ENCODE data around the gene DSC3. TPM values are rescaled to one million over a fixed set of nuclear protein-coding genes. Genes with fewer than 3 reads are reported as not detected.
A peak's percentile ranks its signal among the peaks of the same experiment; 100 is the strongest.

DSC3 gene
- total RNA-seq, 1 experiment from 2014 or later = 60.8 TPM

DNA sequence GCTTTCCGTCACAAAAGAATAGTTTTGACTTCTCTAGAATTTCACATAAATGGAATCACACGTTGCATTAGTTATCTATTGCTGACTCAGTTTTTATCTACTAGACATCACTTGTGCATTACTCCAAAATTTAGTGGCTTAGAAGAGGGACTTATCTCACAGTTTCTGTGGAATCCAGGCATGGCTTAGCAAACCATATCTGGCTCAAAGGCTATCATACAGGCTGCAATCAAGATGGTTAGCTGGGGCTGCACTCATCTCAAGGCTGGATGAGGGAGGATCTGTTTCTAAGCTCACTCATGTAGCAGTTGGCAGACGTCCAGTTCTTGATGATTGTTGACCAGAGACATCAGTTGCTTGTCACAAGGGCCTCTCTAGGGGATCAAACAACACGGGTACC is 6.6 kb upstream of the DSC3 start:
- CTCF ChIA-PET = no interaction called here
- intact Hi-C loops (cut with micrococcal nuclease) = no loop called here
- POLR2A ChIA-PET = interaction anchor here (0.7 to 0.9 kb wide), 2 partner anchors 15 to 200 kb away, joined by 3 read pairs; no protein-coding TSS in a partner anchor
- H3K27me3 Mint-ChIP-seq (ENCODE audit: insufficient read depth, unreplicated experiment) = no peaks in the 10 kb centered on the region
- no peak for TF ChIP-seq CTCF (IDR thresholded peaks at IDR 0.05; ENCODE audit: unreplicated experiment)
- peaks cover 8% of the 10 kb centered on the region for H3K9me3 Mint-ChIP-seq (ENCODE audit: unreplicated experiment)
- no peak overlapping the region for H3K27ac Mint-ChIP-seq (ENCODE audit: low read depth, unreplicated experiment)
- H3K4me1 Mint-ChIP-seq (ENCODE audit: insufficient read depth, unreplicated experiment) = peaks cover 28% of the 10 kb centered on the region
- no TSS peak for BruUV-seq (replicated peaks)
- DNase-seq (ENCODE audit: unreplicated experiment) = peak; percentile 26
- no peak overlapping the region for H3K4me3 Mint-ChIP-seq (ENCODE audit: unreplicated experiment)
- peaks cover 6% of the 10 kb centered on the region for H3K36me3 Mint-ChIP-seq (ENCODE audit: insufficient read depth, unreplicated experiment)

DNA sequence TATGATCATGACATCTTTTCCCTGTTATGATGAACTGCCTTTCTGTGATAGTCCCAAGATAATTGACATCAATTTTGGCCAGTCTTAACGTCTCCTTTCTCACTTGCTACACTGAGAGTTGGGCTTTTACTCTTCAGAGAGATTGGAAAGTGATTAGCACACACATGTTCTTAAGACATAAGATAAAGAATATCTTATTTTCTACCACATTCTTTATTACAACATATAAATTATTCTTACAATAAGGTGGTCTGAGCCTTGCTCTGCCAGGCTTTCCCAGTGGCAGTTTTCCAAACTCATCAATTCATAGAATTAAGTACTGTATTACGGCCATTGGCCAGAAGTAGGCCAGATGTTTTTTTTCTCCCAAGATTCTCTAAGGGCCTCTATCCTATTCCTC is 5.7 kb upstream of the DSC3 start:
- no peak for TF ChIP-seq CTCF (IDR thresholded peaks at IDR 0.05; ENCODE audit: unreplicated experiment)
- H3K36me3 Mint-ChIP-seq (ENCODE audit: insufficient read depth, unreplicated experiment) = peaks cover 6% of the 10 kb centered on the region
- no peaks in the 10 kb centered on the region for H3K27me3 Mint-ChIP-seq (ENCODE audit: insufficient read depth, unreplicated experiment)
- POLR2A ChIA-PET = interaction anchor here (0.9 kb wide), 1 partner anchor 16 kb away, joined by 3 read pairs; no protein-coding TSS in a partner anchor
- peaks cover 32% of the 10 kb centered on the region for H3K4me1 Mint-ChIP-seq (ENCODE audit: insufficient read depth, unreplicated experiment)
- H3K27ac Mint-ChIP-seq (ENCODE audit: low read depth, unreplicated experiment) = no peak overlapping the region
- no peak for DNase-seq (ENCODE audit: unreplicated experiment)
- CTCF ChIA-PET = interaction anchor here (0.6 kb wide), 1 partner anchor 685 kb away, joined by 3 read pairs; no protein-coding TSS in a partner anchor
- peaks cover 5% of the 10 kb centered on the region for H3K9me3 Mint-ChIP-seq (ENCODE audit: unreplicated experiment)
- no TSS peak for BruUV-seq (replicated peaks)
- H3K4me3 Mint-ChIP-seq (ENCODE audit: unreplicated experiment) = no peak overlapping the region
- intact Hi-C loops (cut with micrococcal nuclease) = no loop called here

DNA sequence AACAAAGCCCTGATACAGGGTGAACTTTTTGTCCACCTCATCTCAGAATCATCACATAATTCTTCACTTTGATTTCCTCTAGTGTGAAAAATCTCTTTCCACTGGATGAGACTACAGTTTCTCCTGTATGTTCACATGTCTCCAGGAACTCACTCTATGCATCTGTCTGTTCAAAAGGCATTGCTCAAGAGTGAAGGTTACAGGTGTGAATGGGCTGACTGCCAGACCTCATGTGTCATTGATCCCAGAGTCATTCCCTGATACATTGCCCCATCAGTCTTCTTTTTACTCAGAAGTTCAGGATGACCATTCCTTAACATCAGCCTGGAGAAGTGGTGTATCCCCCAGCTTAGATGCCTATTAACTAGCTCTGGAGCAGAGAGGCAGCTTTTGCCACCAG is 4.4 kb upstream of the DSC3 start:
- TF ChIP-seq CTCF (IDR thresholded peaks at IDR 0.05; ENCODE audit: unreplicated experiment) = no peak
- H3K4me1 Mint-ChIP-seq (ENCODE audit: insufficient read depth, unreplicated experiment) = peaks cover 32% of the 10 kb centered on the region
- no peak overlapping the region for H3K4me3 Mint-ChIP-seq (ENCODE audit: unreplicated experiment)
- H3K27ac Mint-ChIP-seq (ENCODE audit: low read depth, unreplicated experiment) = peak overlapping the region; percentile 21
- no TSS peak for BruUV-seq (replicated peaks)
- CTCF ChIA-PET = interaction anchor here (0.9 kb wide), 1 partner anchor 25 kb away, joined by 8 read pairs; no protein-coding TSS in a partner anchor
- intact Hi-C loops (cut with micrococcal nuclease) = no loop called here
- H3K9me3 Mint-ChIP-seq (ENCODE audit: unreplicated experiment) = no peaks in the 10 kb centered on the region
- no peaks in the 10 kb centered on the region for H3K27me3 Mint-ChIP-seq (ENCODE audit: insufficient read depth, unreplicated experiment)
- POLR2A ChIA-PET = interaction anchor here (0.7 to 1.6 kb wide), 4 partner anchors 10 to 16 kb away, joined by 3 to 5 read pairs (median 4); no protein-coding TSS in a partner anchor
- DNase-seq (ENCODE audit: unreplicated experiment) = peak; percentile 86
- H3K36me3 Mint-ChIP-seq (ENCODE audit: insufficient read depth, unreplicated experiment) = peaks cover 6% of the 10 kb centered on the region

DNA sequence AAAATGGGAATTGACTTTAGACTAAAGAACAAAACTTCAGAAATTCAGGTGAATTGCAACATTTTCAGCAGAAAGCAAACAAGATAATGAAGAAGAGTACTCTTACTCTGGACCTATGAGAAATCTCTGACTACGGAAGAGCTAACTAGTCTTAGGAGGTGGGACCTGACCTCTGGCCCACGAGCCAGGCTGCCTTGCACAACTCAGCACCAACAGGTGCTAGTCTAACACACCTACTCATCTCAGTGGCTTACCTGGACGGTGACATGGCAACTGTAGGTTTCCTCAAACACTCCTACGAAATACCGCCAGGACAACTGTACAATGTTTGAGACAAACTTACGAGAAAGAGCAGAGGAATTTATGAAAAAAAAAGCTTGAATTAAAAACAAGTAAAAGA is 3.1 kb upstream of the DSC3 start:
- peaks cover 6% of the 10 kb centered on the region for H3K36me3 Mint-ChIP-seq (ENCODE audit: insufficient read depth, unreplicated experiment)
- H3K4me1 Mint-ChIP-seq (ENCODE audit: insufficient read depth, unreplicated experiment) = peaks cover 32% of the 10 kb centered on the region
- H3K27ac Mint-ChIP-seq (ENCODE audit: low read depth, unreplicated experiment) = no peak overlapping the region
- ChIA-PET POLR2A (interaction anchor here (0.6 to 9.0 kb wide), 8 partner anchors 20 to 464 kb away, joined by 3 to 221 read pairs (median 7); partner anchors contain the start of genes DSC2 and DSG3), CTCF (interaction anchor here (1.0 kb wide), 1 partner anchor 500 kb away, joined by 3 read pairs; no protein-coding TSS in a partner anchor)
- no peak overlapping the region for H3K4me3 Mint-ChIP-seq (ENCODE audit: unreplicated experiment)
- no TSS peak for BruUV-seq (replicated peaks)
- no peaks in the 10 kb centered on the region for H3K9me3 Mint-ChIP-seq (ENCODE audit: unreplicated experiment)
- intact Hi-C loops (cut with micrococcal nuclease) = no loop called here
- no peaks in the 10 kb centered on the region for H3K27me3 Mint-ChIP-seq (ENCODE audit: insufficient read depth, unreplicated experiment)
- TF ChIP-seq CTCF (IDR thresholded peaks at IDR 0.05; ENCODE audit: unreplicated experiment) = no peak
- no peak for DNase-seq (ENCODE audit: unreplicated experiment)
